Measurements from ENCODE around the gene WDR90. TPM values are rescaled to one million over a fixed set of nuclear protein-coding genes. Genes with fewer than 3 reads are reported as not detected.
A peak's percentile ranks its signal among the peaks of the same experiment; 100 is the strongest.

WDR90 gene
- total and polyA plus RNA-seq, 2 of the 13 experiments (the other 11 are each of a cell fraction or from before 2014, with no cell fraction given) = 14.9 to 28.9 TPM

GRCh38 chr16:648071-648780 is 939 bp upstream of the WDR90 start (continued):
- TF ChIP-seq ZNF275 (CRISPR knock-in tag; IDR thresholded peaks at IDR 0.05; ENCODE audit: borderline replicate concordance) = 0 out of 2 replicates have a peak, but pooled peaks have one; percentile 13
- TF ChIP-seq TAF15 (IDR thresholded peaks at IDR 0.05; ENCODE audit: low read depth, low read length, poor library complexity, severe bottlenecking) = no peak
- no peak for TF ChIP-seq ATF6 (CRISPR knock-in tag; conservative IDR thresholded peaks at IDR 0.05)
- no peak for TF ChIP-seq POLR2A (IDR thresholded peaks at IDR 0.05; ENCODE audit: insufficient read depth in 1 of 2, low read depth in 2 of 2, low read length in 2 of 2)
- no peak for TF ChIP-seq HIVEP1 (CRISPR knock-in tag; IDR thresholded peaks at IDR 0.05)
- peak; percentile 28; the same call in 1 of the 2 replicates for TF ChIP-seq ZNF143 (CRISPR knock-in tag; IDR thresholded peaks at IDR 0.05)
- no peak for TF ChIP-seq ZNF800 (CRISPR knock-in tag; IDR thresholded peaks at IDR 0.05)
- TF ChIP-seq ZNF773 (CRISPR knock-in tag; IDR thresholded peaks at IDR 0.05; ENCODE audit: borderline replicate concordance) = no peak
- TF ChIP-seq GMEB2 (CRISPR knock-in tag; IDR thresholded peaks at IDR 0.05; ENCODE audit: low read depth) = no peak
- 0 out of 2 replicates have a peak, but pooled peaks have one; percentile 31 for TF ChIP-seq ERF (CRISPR knock-in tag; IDR thresholded peaks at IDR 0.05)
- no peak; the same call in 1 of the 2 replicates for TF ChIP-seq UBTF (CRISPR knock-in tag; IDR thresholded peaks at IDR 0.05)
- no peak for TF ChIP-seq TRIM24 (CRISPR knock-in tag; IDR thresholded peaks at IDR 0.05)
- TF ChIP-seq TFDP2 (CRISPR knock-in tag; IDR thresholded peaks at IDR 0.05) = no peak
